NCI-H524 (cell line): Measurements from ENCODE around the gene UBE2QL1.

Experiments used
- DNase-seq, 2 experiments: peaks; one replicate each; lab custom pipeline; 2025; lab: John Stamatoyannopoulos, UW

Gene UBE2QL1

DNA sequence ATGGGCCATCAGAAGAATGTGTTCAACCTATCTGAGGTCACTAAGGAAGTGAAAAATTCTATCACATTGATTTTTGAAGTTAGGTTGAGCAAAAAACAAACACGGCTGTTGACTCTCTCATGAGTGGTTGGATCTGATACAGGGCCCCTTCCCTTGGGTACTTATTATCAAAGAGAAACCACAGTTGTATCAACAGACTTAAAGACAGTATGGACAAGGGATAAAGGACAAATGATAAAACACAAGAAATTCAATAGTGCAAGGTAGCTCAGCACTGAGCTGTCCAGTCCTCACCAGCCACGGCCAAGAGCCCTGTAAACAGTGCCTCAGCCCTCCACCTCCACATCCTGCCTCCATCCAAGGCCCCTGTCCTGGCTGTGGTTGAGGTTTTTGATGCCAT is 86.9 kb downstream of the UBE2QL1 start:
- no peak for DNase-seq

DNA sequence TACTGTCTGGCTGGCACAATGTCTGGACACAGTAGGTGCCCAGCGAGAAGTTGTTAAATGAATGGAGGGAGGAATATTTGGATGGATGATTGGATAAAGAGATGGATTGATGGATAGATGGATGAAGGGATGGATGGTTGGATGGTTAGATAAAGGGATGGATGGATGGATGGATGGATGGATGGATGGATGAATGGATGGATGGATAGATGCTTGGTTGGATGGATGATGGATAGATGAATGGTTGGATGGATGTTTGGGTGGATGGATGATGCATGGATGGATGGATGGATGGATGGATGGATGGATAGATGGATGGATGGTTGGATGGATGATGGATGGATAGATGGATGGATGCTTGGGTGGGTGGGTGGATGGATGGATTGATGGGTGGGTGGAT is 90.4 kb downstream of the UBE2QL1 start:
- no peak for DNase-seq

DNA sequence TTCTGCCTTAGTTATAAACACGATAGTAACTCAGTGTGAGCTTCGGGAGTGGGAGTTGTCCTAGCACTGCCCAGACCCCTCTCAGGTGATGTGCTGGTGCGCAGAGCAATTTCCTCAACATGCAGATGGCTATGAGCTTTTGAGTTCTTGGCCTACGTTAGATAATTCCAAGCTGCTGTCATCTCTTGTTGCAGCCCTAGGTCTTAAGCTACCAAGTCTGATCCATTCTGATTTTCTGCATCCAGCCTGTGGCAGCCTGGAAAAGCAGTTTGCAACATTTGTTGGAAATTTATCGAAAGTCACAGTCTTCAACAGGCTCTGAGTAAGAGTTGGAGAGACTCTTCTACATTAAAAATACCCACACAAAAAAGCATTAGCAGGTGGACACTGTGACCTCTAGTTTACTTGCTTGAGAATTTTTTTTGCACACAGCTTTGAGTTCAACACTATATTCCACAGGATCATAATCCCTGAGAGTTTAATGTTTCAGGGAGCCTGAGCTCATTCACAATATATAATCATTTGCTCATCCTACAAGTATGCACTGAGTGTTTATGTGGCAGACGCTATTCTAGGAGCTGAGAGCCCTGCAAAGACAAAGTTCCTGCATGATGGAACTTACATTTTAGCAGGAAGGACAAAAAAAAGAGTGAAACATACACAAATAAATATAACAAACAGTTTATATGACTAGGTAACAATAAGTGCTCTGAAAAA is 91.6 kb downstream of the UBE2QL1 start:
- DNase-seq = no peak

- no peak for DNase-seq
Observed at GRCh38 chr5:6541256-6542013, 92.8 kb downstream of the UBE2QL1 start.

DNA sequence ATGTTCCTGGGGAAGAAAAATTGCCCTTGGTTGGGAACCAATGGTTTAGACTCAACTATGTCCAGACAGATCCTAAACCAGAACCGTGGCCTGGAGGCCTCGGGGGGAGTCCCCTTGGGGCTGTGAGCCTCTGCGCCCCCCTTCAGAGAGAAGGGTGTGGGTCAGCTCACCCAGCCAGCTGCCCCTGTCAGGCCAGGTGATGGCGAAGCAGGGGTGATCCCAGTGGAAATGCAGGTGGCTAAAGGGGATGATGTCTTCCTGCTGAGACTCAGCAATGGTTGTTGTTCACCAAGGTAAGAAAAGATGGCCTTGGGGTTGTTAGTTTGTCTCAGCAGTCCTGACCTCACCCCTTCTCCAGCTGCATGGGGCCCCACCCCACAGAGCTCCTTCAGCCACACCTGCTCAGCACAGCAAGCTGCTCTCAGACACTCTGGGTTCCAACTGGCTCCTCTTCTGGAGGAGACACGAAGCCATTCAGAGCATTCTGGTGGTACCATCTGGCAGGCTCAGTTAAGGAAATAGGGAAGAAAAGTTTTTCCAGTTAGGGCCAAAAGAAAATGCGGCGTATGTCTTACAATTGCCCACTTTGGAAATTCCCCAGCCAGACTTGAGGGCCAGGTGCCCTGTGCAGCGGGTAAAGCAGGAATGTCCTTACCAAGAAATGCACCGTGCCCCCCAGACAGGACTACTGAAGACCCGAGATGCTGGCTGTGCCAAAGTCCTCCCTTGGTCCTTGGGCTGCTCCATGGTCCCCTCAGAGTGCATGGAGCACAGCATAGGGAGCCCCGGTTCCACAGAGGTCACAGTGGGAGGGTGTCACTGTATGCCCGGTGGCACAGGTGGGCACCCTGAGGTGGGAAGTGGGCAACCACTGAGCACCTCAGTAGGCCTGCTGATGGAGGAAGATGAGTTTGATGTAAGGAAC is 94.0 kb downstream of the UBE2QL1 start:
- DNase-seq = peak; percentile 65 to 92

GRCh38 chr5:6543346-6543730 is 94.7 kb downstream of the UBE2QL1 start:
- DNase-seq = no peak

DNA sequence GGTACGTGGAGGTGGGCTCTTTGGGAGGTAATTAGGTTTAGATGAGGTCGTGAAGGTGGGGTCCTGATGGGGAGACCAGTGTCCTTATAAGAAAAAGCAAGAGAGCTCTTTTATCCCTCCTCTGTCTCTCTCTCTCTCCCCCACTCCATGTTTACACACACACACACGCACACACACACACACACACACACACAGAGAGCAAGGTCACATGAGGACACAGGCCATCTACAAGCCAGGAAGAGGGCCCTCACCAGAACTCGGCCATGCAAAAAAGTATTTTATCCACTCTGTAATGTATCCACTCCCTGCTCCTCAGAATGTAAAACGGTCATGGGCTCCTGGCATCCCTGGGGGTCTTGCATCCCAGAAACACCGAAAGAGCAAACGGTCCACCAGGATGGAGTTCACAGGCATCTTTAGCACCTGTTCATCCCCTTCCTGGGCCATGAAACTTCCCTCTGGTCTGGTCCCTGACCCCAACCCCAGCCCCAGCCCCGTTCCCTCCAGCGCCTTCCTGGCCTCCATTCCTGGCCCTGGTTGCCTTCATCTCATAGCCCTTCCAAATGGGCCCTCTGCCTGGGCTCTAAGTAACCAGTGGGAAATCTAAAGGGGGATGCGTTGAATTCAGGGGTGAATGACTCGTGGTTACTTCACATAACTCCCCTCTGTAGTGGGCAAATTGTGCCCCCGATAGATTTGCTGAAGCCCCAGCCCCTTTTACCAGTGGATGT is 95.3 kb downstream of the UBE2QL1 start:
- DNase-seq = no peak
